HL-60/S4 treated with retinoic acid at 250 ng/mL for 4 days and 3 days (cell line): ENCODE data around the gene GABRB1.

ENCODE experiments used
- in situ Hi-C: fragments of 300-500 bp; cut with MboI; formaldehyde crosslinking; loops from 2 replicates; pipeline ENCODE4 v1.7.0; 2022; ENCODE audit warnings: low sequenced_read_pairs

GABRB1 gene

DNA sequence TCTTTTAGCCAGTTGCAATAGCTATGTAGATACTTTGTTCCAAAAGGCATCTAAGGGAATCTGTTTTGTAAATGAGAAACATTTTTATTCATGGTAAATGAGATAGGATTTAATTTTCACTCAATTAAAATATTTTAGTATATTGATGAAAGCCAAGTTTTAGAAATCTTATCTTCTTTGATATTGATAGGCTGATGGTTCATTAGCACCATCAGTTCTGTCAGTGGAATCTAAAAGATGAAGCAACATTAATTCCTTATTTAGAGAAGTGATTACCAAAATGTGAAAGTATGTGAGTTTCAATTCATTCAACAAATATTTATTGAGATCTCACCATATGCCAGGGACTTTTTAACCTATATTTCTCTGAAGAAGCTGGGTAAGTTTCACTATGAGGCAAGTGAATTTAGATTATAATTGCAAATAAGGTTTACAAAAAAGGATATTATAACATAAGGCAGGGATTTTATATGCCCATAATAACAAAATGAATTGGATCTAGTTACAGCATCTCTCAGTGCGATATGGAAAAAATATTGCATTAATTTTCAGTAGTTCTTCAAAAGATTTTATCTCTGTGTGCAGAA is 79.3 kb downstream of the GABRB1 start:
- in situ Hi-C loops: no loop called here

- in situ Hi-C loops: no loop called here
These were observed 87.0 kb downstream of the GABRB1 start for GRCh38 chr4:47118192-47118929.

DNA sequence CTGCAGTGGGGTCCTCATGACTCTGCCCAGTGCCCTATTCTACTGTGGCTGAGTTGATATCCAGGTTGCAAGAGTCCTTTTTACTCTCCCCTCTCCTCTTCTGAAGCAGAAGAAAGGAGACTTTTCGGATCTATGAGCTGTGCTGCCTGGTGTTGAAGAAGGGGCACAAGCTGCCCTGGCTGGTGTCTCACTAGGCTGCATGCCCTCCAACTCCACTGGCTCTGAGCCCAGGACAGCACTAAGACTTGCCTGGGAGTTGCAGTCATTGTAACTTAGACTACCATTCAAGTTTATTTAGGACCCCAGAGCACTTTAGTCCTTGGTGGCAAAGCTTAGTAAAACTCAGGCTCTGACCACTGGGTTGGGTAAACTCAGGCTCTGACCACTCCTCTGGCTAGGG is 89.4 kb downstream of the GABRB1 start:
- in situ Hi-C loops: no loop called here

GRCh38 chr4:47122592-47123291 is 91.4 kb downstream of the GABRB1 start:
- in situ Hi-C loops: no loop called here

DNA sequence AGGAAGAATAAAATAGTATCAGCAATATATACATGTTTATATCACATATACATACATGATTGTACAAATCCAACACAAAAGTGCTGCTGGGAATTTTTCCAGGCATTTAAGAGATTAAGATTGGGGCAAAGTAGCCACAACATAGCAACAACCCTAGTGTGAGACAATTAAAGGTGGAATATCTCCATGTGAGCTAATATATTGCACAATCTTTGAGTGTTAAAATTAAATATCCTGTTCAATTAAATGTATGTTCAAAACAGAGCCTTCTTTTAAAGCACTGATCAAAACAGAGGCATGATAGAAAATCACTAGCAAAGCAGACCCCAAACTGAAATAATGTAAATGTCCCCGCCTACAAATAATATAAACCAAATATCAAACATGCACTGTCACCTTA is 97.6 kb downstream of the GABRB1 start:
- in situ Hi-C loops: no loop called here

DNA sequence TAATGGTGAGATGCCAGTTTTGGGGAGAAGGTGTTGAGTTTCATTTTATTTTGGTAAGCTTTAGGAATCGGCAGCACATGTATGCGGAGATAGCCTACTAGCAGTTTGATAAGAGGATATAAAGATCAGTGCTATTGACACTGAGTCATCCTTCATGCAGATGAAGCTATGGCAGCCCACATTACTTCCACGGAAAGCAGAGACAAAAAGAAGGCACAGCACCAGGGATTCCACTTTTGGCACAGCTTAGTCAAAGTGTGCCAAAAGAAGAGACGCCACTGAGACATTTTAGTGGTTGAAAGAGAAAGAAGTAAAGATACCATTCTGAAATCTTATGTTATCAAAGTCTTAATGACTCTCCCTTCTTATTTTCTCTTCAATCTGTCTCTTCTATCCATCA is 103.8 kb downstream of the GABRB1 start:
- in situ Hi-C loops: no loop called here

DNA sequence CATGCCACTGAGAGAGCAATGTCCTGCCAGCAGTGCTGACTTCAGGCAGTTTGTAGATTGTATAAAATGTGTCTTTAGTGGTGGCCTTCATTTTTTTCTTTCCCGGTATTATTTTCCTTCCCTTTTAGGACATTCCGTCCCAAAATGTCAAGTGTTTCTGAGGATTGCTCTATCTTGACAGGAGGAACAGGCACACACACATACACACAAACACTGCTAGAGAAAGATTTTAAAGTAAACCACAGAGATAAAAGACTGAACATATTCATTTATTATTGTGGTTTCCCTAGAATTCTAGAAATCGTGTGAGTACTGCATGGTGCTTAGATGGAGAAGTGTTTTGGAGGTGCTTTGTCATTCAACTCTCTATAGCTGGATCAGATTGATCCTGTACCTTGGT is 111.9 kb downstream of the GABRB1 start:
- in situ Hi-C loops: no loop called here

DNA sequence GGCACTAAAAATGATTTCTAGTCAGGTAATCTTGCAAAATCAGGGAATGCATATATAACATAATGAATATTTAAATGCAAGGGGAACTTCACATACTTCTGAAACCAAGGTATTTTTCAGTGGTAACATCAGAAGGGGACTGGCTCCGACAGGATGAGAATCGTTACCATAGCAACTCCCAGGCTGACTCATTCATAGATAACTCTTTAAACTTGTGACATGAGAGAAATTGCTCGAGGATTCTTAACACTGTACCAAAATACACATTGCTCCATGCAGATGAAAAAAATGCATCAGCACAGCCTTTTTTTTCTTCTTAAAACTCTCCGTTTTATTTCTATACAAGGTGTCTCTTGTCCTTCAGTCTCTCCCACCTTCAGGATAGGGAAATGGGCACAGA is 114.3 kb downstream of the GABRB1 start:
- in situ Hi-C loops: no loop called here

DNA sequence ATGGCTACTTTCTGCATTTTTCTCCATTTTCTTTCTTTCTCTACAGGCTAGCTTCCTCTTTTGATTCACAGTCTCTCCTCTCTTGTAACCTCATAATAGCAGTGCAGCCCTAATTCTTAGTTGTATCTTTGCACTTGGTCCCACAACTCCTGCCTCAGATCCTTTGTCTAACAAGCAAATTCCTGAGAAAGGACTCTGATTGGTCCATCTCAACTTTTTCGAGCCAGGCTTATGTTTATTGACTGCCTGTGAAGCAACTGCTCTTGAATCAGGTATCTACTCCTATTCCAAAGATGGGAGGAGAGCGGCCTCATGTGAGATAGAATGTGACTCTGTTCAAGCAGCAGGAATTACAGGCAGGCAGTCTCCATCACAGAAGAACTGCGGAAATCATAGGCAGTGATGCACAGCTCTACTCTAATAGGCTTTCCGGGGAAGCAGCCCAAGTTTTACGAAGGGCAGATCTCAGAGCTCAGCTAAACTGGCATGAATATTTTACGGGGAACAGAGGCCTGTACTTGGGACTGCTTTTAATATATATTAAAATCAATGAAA is 123.5 kb downstream of the GABRB1 start:
- in situ Hi-C loops: no loop called here

- in situ Hi-C loops: no loop called here
These were observed 124.6 kb downstream of the GABRB1 start for GRCh38 chr4:47155919-47156318.

- in situ Hi-C loops: no loop called here
These were observed 128.7 kb downstream of the GABRB1 start for GRCh38 chr4:47160095-47160494.

DNA sequence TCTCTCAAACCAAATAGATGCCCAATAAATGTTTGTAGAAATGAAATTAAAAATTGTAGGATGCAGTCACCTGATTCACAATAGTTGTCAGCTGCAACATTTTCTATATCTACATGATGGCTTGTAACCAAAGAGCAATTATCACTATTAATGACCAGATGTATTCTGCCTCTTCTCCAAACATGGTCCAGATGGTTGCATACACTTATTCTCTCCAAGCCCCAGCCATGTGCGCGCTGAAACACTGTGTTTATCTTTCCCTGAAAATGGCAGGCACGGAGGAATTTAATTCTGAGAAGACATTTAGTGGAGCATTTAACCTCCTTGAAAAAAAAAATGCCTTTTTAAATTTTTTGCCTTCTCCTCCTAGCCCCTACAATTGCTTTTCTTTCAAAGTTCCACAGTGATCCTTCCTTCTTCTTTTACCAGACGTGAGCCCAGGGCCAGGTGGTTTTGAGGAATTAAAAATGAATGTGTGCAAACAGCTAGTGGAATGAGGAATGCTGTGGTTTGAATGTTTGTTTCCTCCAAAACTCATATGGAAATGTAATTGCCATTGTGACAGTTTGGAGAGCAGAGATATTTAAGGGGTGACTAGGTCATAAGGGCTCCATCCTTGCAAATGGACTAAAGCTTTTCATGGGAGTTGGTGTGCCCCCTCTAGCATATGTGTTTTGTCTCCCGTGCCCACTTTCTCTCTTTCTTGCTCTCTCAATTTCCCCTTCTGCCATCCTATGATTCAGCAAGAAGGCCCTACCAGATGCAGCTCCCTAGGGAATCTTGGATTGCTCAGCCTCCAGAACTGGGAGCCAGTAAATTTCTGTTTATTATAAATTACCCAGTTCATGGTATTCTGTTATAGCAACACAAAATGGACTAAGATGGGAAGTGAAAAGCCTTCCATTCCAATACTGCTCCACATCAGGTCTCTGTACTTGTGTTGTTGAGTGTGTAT is 136.0 kb downstream of the GABRB1 start:
- in situ Hi-C loops: no loop called here

DNA sequence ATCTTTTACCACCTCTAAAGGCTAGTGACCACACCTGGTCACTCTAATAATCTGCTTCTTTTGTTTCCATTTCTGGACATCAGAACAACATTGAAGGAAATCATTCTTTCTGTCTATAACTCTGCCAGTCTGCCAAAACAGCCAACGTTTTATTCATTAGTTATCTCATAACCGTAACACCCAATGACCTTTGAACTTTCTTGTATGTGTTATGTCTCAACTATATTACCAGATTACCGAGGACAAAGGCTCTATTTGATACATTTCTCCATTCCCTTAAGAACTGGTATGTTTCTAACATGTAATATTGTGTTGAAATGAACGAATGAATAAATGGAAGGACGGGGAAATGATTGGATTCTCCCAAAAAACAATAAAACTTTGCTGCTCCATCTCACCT is 152.7 kb downstream of the GABRB1 start:
- in situ Hi-C loops: no loop called here

- in situ Hi-C loops: no loop called here
These were observed 154.4 kb downstream of the GABRB1 start for GRCh38 chr4:47185761-47186160.

DNA sequence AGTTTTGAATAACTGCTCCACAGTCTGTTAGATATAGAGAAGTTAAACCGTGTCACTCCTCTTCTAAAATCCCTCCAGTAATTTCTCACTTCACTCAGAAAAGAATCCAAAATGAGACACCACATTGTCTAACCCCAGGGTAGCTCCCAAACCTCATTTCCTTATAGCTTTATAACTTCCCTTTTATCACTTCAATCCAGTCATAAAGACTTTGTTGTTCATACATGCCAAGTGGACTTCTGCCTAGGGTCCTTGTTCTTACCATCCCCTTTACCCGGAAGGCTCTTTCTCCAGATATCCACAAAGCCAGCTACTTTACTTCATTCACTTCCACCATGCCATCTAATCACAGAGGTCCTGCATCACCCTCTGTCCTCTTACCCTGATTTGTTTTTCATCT is 156.2 kb downstream of the GABRB1 start:
- in situ Hi-C loops: no loop called here

DNA sequence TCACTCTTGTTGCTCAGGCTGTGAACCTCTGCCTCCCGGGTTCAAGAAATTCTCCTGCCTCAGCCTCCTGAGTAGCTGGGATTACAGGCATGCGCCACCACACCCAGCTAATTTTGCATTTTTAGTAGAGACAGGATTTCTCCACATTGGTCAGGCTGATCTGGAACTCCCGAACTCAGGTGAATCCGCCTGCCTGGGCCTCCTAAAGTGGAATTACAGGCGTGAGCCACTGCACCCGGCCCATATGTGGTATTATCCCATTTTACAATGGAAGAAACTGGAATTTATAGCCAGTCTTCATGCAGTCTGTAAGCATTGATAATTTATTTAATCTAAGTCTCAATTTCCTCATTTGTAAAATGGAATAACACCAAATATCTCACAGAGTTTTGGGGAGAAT is 161.8 kb downstream of the GABRB1 start:
- in situ Hi-C loops: no loop called here

DNA sequence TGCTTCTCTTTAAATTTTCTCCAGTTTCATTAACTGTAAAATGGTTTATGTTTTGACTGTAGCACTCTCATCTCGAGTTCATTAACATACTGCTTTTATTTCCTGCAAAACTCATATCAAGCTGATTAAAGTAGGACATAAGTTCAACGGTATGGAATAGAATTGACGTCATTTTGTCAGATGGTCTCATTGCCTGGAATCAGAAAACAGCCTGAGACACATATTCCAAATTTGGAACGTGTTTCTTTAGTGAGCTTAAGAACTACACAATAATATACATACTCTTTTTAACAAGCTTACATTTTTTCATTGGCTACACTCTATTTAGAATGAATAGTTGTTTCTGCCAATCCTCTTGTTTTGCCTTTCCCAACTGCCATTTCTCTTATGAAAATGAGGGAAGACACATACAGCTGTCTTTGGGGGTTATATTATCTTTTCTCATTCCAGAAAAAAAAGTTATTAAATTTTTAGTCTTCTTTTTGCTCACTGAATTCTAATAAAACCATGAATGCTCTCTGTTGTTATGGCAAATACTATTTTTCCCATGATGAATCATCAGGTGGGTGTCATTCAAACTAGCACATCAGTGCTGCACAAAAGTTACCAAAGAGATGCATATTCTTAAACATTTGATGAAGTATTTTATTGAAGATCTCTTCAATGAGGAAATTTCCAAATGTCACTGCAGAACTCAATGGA is 162.8 kb downstream of the GABRB1 start:
- in situ Hi-C loops: no loop called here

DNA sequence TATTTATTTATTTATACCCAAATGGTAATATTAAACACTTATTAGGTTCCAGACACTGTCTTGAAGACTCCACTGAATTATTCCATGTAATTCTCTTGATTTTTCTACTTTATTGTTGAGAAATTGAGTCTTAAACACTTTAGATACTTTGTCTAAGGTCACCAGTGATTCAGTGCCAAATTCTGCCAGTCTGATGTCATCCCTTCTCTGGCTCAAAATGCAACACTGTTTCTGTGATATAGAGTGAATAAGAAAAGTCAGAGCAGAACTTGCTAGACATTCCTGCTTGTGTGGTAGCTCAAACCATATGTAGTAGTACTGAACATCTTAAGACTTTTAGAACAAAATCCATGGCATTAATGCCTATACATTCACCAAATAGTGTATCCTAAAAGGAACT is 164.3 kb downstream of the GABRB1 start:
- in situ Hi-C loops: no loop called here

DNA sequence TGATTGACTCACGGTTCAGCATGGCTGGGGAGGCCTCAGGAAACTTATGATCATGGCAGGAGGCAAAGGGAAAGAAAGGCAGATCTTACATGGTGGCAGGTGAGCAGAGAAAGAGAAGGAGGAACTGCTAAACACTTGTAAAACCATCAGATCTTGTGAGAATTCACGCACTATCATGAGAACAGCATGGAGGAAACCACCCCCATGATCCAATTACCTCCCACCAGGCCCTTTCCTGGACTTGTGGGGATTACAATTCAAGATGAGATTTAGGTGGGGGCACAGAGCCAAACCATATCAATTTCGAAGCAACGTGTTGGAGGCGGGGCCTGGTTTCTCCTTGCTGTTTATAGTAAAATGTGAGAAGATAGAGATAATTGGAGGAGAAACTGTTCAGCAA is 167.4 kb downstream of the GABRB1 start:
- in situ Hi-C loops: no loop called here

GRCh38 chr4:47203593-47203992 is 172.2 kb downstream of the GABRB1 start:
- in situ Hi-C loops: no loop called here
